Inflammatory macrophage (primary cell): ENCODE measurements around the gene SERINC3.

Source experiments
- DNase-seq, 2 donors: peaks; one replicate each; pipeline ENCODE4 v3.0.0-alpha.2; 2020 to 2022

The SERINC3 gene

DNA sequence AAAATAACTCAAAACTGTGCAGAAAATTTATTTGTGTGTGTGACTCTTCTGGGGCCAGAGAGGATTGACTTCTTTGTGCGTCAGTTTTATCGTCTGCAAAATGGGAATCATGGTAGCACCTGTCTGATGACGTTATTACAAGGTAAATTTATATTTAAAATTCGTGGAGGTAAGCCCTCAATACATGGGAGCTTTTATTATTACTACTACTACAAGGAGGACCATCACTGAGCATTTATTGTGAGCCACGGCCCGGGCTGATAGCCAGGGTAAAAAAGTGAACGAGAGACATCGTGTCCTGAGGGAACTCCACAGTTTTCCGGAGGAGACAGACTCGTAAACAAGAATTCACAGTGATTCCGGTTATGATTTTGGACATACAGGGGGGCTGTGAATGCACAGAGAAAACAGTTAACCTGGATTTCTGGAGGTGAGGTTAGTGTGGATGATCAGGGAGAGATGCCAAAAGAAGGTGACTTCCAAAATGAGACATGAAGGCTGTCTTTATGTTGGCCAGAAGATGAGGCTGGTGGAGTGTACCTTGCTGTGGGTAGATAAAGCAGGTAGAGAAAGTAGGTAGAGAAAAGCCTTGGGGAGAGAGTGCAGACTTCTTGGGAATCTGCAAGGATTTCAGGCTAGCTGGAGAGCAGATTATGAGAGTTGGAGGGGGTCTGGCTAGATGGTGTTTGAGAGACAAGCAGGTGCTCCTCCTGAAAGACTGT, 10.6 kb upstream of the SERINC3 start:
- no peak for DNase-seq

GRCh38 chr20:44528309-44528708, 6.4 kb upstream of the SERINC3 start:
- no peak for DNase-seq

GRCh38 chr20:44527716-44528199, 5.9 kb upstream of the SERINC3 start:
- no peak for DNase-seq

DNA sequence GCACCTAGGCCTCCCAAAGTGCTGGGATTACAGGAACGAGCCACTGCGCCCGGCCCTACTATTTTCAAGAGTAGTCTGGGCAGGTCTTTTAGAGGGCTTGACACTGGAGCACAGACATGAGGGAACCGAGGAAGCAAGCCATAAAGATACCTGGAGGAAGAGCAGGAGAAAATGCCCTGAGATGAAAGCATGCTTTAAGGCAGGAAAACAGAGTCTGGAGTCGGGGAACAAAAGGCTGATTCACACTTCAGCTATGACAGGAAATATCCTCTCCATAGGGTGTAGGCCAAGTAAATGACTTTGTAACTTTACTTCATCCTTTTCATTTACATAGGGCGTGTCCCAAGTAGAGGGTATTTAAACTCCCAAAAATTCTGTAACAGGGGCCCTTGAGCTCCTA, 4.3 kb upstream of the SERINC3 start:
- DNase-seq, result no peak

DNA sequence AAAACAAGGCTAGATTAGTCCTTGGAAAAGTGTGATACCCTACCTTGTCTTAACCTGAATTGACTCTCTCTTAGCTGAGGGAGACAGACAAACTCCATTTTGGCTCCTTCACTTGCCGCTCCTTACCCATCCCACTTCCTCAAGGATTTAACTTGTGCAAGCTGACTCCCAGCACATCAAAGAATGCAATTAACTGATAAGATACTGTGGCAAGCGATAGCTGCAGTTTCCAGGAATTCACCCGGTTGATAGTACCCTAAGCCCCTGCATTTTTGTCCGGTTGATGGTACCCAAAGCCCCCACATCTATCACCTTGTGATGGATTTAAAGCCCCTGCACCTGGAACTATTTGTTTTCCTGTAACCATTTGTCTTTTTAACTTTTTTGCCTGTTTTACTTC, 1.9 kb upstream of the SERINC3 start:
- DNase-seq, result no peak

DNA sequence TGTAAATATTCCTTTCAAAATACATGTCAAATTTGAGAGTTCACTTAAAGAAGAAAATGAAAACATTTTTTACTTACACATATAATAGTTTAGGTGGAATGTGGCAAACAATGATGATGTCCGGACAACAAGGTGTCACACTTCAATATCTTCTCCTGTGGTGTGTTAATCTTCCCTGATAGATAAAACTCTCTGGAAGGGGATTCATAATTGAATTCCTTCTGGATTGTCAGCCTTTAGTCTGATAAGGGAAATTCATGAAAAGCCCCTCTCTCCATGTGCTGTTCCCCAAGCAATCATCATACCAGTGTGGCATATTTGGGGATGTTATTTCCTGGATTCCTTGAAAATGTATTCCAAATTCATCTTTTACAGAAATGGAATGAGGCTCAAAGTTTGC, 971 bp upstream of the SERINC3 start:
- no peak for DNase-seq

DNA sequence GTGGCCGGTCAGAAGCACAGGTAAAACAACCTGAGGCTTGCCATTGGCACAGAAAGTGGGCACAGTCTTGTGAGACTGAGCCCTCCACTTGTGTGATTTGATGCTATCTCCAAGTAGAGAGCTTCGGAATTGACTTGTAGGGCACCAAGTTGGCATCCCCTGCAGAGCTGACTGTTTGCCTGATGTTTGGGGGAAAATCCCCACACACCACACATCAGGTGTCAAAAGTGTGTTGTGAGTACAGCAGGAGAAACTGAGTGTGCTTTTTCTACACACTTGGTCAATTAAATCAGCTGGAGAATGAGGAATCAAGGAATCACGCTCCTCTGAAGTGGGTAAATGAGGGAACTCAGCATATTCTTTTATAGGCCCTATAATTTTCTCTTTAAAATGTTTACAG, 989 bp downstream of the SERINC3 start:
- DNase-seq, result no peak

DNA sequence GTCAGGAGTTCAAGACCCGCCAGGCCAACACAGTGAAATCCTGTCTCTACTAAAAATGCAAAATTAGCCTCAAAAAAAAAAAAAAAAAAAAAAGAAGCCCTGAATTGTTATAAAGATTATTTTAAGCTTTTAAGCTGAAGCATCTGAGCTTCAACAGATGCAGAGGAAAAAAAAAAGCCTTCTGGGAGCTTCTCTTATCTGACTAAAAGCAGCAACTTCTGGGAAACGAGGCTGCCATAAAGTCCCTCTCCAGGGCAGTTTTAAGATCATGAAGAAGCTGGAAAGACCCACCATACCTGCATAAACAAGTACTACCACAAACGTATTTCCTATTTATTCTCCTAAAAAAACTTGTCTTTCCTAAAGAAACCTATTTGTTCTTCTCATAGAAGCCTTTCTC, 3.6 kb downstream of the SERINC3 start:
- DNase-seq, result no peak

DNA sequence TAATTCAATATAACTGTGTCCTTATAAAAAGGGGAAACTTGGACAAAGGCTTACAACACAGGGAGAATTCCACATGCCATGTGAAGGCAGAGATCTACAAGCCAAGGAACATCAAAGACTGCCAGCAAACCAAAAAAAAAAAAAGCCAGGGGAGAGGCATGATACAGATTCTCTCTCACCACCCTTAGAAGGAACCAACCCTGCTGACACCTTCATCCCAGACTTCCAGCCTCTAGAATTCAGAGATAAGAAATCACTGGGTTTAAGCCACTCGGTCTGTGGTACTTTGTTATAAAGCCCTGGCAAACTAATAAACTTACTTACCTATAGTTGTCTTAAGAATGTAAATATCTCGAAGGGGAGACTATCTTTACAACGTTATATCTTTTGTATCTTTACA, 4.4 kb downstream of the SERINC3 start:
- DNase-seq, result no peak

- no peak for DNase-seq
Observed at GRCh38 chr20:44516491-44516890, 5.4 kb downstream of the SERINC3 start.

GRCh38 chr20:44513871-44514270, 8.0 kb downstream of the SERINC3 start:
- DNase-seq, result no peak

DNA sequence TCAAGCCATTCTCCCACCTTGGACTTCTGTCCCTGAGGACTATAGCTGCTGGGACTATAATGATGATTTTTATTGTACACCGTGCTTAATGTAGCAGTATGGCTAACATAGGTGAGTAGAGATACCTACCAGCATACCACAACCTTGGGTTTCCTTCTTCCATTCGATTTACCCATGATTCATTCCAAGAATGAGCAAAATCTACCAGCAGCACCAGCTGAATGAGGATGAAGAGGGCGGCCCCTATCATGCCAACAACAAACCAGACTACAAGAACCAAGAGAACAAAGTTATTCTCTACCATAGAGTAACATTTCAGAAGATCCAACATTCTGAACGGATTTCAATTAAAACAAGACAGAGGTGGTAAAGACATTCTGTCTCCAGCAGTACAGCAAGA, 12.1 kb downstream of the SERINC3 start:
- DNase-seq, result no peak

GRCh38 chr20:44504402-44505307, 17.2 kb downstream of the SERINC3 start:
- DNase-seq, result no peak

GRCh38 chr20:44502968-44503367, 18.9 kb downstream of the SERINC3 start:
- DNase-seq, result no peak

DNA sequence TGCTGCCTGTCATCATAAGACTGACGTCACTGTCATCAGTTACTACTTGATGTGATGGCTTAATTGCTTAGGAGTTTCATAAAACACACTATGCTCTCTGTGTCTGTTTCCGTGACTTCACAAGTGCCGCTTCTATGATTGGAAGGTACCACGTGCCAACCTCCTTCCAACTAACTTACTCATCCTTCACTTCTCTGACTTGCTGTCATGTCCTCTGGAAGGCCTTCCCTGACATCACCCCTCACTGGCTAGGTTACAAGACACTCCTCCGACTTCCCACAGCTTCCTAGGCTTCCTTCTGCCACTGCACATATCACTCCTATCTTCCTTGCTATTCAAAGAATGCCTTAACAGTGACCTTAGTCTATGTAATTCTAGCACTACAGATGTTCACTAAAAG, 20.4 kb downstream of the SERINC3 start:
- DNase-seq, result no peak

DNA sequence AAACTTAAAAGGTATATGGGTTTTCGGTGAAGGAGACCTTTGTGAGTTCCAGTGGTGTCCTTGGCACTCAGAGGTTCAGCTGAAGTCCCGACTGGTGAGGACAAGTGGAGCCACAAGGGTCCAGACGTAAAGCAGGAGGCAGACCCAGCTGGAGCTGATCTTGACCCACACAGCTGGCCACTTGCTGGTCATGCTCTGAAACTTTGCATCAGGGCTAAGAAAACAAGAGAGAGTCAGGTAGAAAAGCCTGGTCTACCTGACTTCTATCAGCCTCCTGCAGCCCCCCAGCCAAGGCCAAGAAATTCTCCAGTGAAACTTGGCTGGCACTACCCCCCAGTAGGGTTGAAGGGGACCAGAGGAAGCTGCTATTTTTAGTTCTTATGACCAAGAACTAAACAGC, 21.6 kb downstream of the SERINC3 start:
- DNase-seq, result no peak

- no peak for DNase-seq
Observed at GRCh38 chr20:44497761-44498160, 24.1 kb downstream of the SERINC3 start.

DNA sequence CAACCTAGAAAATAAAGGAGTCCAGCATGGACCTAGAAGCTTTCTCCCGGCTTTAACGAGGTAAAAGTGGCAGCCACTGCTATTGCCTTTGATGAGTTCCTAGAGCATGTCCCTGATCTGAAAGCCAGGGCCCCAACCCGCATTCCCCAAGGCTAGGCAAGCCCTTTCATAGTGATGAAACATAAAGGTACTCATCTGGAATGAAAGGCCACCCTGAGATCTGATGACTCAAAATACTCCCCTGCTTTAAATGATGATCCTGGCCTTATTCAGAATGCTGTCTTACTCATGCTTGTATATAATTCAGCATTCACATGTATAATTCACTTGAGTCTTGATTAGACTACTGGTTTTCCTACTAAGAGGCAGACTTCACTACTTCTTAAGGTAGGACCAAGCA, 24.9 kb downstream of the SERINC3 start:
- no peak for DNase-seq

GRCh38 chr20:44495802-44496481, 25.9 kb downstream of the SERINC3 start:
- DNase-seq, result no peak

DNA sequence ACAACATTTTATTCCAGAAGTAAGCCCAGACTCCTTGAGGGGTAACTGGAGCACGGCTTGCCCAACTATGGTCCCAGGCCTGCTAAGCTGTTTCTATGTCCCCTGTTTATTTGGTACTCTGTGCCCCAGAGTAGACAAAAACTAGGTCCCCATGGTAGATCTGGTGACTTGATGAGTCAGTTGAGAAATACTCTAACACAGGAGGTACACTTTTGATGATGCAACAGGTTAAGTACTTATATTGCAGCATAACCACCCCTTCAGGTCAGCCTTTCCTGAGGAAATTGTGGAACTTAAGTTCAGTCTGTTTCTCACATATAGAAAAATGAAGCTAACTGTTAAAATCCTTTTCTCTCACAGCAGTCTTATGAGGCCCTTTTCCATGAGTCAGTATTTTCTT, 26.6 kb downstream of the SERINC3 start:
- peak; percentile 19 to 28 for DNase-seq

GRCh38 chr20:44494681-44495080, 27.2 kb downstream of the SERINC3 start:
- no peak for DNase-seq

- DNase-seq, result no peak
Observed at GRCh38 chr20:44494266-44494665, 27.6 kb downstream of the SERINC3 start.

- DNase-seq, result no peak
Observed at GRCh38 chr20:44491635-44492395, 30.1 kb downstream of the SERINC3 start.
